Fibroblast of gingiva (primary cell): ENCODE results near the gene ANKRD9.

Source experiments
- DNase-seq: peaks from one replicate; pipeline ENCODE4 v3.0.0-alpha.2; 2011; ENCODE audit warnings: low read depth

The ANKRD9 gene

DNA sequence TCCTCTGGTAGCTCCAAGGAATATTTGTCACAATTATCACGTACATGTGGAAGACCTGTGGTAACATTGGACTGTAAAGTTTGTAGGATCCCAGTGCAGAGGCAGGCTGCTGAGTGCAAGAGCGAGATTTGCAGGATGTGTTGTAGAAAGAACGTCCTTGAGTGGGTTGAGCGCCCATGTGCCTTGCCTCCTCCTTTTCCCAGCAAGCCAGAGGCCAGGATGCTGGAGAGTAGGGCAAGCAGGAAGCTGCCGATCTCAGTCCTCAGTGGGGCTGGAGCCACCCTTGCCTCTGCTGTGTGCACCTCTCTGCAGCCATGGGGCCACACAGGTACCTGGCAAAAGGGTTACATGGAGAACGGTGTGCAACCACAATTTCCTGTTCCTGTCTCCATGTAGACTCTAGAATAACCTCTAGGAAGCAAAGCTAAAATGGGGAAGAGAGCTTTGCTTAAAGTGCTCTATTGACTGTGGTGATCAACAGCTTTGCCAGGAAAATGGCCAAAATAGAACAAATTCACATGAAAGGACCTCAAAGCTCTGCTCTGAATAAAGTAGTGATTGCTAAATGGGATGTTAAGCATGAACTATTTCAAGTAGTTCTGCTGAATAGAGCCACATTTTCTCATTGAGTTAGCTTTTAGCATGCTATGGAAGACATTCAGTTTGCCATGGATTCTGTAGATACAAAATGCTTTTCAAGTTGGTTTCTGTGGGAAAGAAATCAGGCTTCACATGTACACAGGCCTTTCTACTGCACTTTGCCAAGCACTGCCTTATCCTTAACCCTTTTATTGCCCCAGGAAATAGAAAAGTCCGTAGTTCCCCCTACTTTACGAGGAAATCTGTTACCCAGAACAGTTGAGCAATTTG, 37.4 kb downstream of the ANKRD9 start:
- DNase-seq: no peak

DNA sequence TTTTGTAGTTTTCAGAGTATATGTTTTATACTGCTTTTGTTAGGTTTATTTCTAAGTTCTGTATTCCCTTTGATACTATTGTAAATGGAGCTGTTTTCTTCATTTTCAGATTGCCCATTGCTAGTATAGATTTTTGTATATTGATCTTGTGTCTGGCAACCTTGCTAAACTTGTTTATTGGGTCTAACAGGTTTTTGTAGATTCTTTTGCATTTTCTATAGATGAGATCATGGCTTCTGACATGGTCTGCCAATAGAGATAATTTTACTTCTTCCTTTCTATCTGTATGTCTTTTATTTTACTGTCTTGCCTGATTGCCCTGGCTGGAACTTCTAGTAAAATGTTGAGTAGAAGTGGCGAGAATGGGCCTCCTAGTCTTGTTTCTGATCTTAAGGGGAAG, 40.3 kb downstream of the ANKRD9 start:
- DNase-seq: no peak

DNA sequence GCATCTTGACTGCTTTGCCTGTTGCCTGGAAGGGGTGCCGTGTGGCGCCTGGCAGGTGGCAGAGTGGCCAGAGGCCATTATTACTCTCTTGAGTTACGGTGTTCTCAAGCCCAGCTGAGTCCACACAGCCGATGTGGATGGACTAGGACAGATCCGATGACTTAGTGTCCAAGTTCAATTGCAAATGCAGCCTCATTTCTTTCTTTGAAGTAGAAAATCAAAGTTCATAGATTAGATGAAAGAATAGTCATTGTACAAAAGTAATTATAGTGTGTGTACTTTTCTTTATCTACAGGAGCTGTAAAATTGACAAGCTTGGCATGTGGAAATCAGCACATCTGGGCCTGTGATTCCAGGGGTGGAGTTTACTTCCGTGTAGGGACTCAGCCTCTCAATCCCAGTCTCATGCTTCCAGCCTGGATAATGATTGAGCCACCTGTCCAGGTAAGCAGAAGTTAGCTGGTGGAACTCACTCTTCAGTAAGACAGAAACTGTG, 44.7 kb downstream of the ANKRD9 start:
- no peak for DNase-seq

DNA sequence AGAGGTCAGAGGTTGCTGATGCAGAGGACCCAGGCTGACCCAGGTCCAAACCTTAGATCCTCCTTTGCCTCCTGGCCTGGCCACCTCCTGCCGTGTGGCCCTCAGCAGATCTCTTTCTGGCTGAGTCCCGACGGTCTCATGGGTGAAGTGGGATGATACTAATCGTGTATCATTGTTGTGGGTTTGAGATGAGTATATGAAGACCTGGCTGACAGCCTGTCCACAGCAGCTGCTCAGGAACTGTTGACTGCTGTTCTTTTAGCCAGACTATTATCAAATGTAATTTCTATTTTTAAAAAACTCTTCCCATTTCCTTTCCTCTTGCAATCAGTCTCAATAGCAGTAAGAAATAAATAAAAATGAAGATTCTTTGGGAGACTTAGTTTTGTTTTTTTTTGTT, 45.6 kb downstream of the ANKRD9 start:
- DNase-seq: no peak

DNA sequence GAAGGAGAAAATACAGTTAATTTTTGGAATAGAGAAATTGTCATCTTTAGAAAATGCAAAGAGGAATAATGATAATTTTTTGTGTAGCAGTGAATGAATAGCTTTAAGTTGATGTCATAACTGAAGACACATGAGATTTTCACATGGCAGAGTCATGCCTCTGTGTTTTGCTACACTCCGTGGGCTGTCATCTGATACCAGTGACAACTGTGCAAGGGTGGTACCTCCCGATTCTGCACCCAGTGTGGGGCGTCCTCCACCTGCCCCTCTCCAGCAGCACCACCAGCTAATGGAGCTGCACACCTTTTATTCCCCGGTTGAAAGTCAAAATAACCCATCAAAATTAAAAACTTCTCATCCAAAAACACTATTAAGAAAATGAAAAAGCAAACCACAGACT, 47.2 kb downstream of the ANKRD9 start:
- no peak for DNase-seq

DNA sequence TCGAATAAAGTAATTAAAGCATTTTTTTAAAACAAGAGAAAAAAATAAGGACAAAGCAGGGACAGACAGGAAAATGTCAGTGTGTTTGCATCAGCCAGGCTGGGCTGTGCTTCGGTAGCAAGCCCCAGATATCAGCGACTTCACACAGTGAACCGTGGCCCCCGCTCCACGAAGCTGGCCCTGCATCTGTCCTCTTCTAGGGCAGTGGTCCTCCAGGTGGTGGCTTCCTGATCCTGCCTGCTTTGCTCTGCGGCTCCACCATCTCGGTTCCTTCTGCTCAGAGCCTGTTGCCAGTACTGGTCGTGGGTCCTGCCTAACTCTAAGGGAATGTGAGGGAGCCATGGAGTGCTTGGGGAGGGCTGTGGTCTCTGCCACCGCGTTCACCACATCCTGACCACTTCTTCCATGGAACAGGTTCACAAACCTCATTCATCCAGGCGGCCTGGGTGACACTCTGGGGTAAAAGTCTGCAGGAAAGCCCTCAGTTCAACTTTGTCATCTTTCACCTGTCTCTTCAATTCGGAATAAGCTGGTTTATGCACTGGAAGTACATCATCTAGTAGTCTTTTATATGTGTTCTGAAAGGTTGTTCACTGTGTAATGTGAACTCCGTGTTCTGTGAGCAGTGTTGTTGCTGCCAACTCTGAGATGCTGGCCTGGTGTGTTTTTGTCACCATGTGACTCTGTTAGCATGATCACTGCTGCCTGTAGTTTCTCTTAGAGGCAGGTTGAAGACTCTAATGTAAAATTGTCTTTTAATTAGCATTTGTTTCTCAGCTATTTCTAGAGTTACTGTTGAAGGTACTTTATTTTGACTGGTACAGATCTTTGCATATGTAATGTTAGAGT, 47.9 kb downstream of the ANKRD9 start:
- DNase-seq: no peak

DNA sequence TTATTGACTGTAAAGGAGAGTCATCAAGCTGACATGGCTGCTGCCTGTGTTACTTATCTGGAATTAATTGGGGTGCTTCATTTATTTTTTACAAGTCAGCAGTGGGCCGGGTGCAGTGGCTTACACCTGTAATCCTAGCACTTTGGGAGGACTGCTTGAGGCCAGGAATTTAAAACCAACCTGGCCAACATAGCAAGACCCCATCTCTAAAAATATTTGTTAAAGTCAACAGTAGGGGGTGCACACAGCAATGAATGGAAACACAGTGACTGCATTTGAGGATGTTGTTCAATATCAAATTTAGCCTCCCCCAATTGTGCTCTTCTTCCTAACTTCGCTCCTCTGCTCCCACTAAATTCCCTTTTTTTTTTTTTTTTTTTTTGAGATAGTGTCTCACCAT, 52.1 kb downstream of the ANKRD9 start:
- DNase-seq: no peak

DNA sequence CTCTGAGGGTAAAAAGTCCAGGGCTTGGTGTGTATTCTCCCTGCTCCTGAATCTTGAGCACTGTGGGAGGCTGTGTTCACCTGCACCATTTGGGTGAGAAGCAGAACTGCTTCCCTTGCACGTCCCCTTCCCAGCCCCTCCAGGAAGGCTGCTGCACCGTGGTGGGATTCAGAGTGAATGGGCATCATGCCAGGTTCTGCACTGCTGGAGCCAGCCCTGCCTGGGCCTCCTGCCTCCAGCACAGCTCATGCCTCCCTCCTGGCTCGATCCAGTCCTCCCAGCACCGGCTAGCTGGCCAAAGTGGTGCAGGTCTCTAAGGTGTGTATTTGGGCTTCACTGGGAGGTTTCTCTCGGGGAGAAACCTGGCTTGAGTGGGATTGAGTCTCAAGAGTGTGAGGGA, 54.9 kb downstream of the ANKRD9 start:
- DNase-seq: no peak

DNA sequence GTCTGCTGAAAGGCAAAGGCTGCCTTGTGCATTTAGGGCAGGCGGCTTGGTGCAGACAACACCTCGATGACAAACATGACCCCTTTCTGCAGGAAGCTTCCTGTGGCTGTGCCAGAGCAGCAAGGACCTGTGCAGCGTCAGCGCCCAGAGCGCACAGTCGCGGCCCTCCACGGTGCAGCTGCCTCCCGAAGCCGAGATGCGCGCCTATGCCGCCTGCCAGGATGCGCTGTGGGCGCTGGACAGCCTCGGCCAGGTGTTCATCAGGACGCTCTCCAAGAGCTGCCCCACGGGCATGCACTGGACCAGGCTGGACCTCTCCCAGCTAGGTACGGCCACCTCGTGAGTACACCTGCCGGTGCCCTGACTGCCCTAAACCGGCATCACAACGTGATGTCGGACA, 57.3 kb downstream of the ANKRD9 start:
- no peak for DNase-seq
